HEK293 (cell line): Measurements from ENCODE around the gene AQP1.

Source experiments
- CTCF ChIP-seq: fragments of 450-650 bp; formaldehyde crosslinking; IDR thresholded peaks from 2 replicates; pipeline ENCODE4 v1.5.1; 2016; ENCODE audit warnings: missing biosample characterization, missing genetic modification characterization
- ZNF211 ChIP-seq: fragments of 450-650 bp; formaldehyde crosslinking; IDR thresholded peaks from 2 replicates; pipeline ENCODE4 v1.5.1; 2016; ENCODE audit warnings: low read depth, missing biosample characterization, missing genetic modification characterization
- ZXDB ChIP-seq: fragments of 450-650 bp; formaldehyde crosslinking; IDR thresholded peaks from 2 replicates; pipeline ENCODE4 v1.5.1; 2016; ENCODE audit warnings: missing biosample characterization, missing genetic modification characterization
- TF ChIP-seq, protein P1 (sequence below): fragments of 450-650 bp; formaldehyde crosslinking; IDR thresholded peaks from 2 replicates; pipeline ENCODE4 v1.5.1; 2016; ENCODE audit warnings: missing biosample characterization, missing genetic modification characterization, borderline replicate concordance

- TF ChIP-seq, protein P1, sequence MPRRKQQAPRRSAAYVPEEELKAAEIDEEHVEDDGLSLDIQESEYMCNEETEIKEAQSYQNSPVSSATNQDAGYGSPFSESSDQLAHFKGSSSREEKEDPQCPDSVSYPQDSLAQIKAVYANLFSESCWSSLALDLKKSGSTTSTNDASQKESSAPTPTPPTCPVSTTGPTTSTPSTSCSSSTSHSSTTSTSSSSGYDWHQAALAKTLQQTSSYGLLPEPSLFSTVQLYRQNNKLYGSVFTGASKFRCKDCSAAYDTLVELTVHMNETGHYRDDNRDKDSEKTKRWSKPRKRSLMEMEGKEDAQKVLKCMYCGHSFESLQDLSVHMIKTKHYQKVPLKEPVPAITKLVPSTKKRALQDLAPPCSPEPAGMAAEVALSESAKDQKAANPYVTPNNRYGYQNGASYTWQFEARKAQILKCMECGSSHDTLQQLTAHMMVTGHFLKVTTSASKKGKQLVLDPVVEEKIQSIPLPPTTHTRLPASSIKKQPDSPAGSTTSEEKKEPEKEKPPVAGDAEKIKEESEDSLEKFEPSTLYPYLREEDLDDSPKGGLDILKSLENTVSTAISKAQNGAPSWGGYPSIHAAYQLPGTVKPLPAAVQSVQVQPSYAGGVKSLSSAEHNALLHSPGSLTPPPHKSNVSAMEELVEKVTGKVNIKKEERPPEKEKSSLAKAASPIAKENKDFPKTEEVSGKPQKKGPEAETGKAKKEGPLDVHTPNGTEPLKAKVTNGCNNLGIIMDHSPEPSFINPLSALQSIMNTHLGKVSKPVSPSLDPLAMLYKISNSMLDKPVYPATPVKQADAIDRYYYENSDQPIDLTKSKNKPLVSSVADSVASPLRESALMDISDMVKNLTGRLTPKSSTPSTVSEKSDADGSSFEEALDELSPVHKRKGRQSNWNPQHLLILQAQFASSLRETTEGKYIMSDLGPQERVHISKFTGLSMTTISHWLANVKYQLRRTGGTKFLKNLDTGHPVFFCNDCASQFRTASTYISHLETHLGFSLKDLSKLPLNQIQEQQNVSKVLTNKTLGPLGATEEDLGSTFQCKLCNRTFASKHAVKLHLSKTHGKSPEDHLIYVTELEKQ (tag by site-specific recombination), result no peak
- no peak for TF ChIP-seq CTCF (tag by site-specific recombination)
- no peak for TF ChIP-seq ZNF211 (tag by site-specific recombination)
- TF ChIP-seq ZXDB (tag by site-specific recombination), result no peak
Measured at GRCh38 chr7:30968747-30969603, 57.3 kb downstream of the AQP1 start.
